Esophagus squamous epithelium (tissue), 5 donors: Measurements from ENCODE around the gene LDLRAD4. TPM values are rescaled to one million over a fixed set of nuclear protein-coding genes. Genes with fewer than 3 reads are reported as not detected.

Experiments
- DNase-seq: peaks from one replicate; lab custom pipeline; 2025; lab: John Stamatoyannopoulos, UW
- H3K27ac ChIP-seq, 4 donors: fragments of 200-600 bp; sonication (generic); one replicate each; pipeline ENCODE4 v1.5.1; 2016 to 2019; ENCODE audit warnings: mild to moderate bottlenecking in 1 of 4
- H3K27me3 ChIP-seq, 4 donors: fragments of 200-600 bp; sonication (generic); 1 replicate in 3 of 4; 2 replicates in 1 of 4; pipeline versions ENCODE4 v1.5.1 to v1.6.0; 2017 to 2021; ENCODE audit warnings: antibody characterized with exemption in 1 of 4
- H3K36me3 ChIP-seq, 3 donors: fragments of 200-600 bp; sonication (generic); one replicate each; pipeline ENCODE4 v1.5.1; 2016 to 2019
- H3K4me1 ChIP-seq, 3 donors: fragments of 200-600 bp; sonication (generic); one replicate each; pipeline ENCODE4 v1.5.1; 2017 to 2019
- H3K4me3 ChIP-seq, 4 donors: fragments of 200-600 bp; sonication (generic); 1 replicate in 3 of 4; 2 replicates in 1 of 4; pipeline ENCODE4 v1.5.1; 2016 to 2019; ENCODE audit warnings: mild to moderate bottlenecking in 2 of 4, moderate library complexity in 1 of 4
- H3K9me3 ChIP-seq, 3 donors: fragments of 200-600 bp; sonication (generic); one replicate each; pipeline ENCODE4 v1.5.1; 2016 to 2019
- POLR2A ChIP-seq, 4 donors: fragments of 450-650 bp; IDR thresholded peaks; one replicate each; pipeline ENCODE4 v1.6.1; 2017; ENCODE audit warnings: antibody characterized with exemption in 4 of 4, mild to moderate bottlenecking in 4 of 4, moderate library complexity in 3 of 4
- WGBS, 2 donors: methylation state at CpG; one replicate each; pipeline ENCODE4 v1.1.5; 2018; 5-methylcytosine and 5-hydroxymethylcytosine counted together
- intact Hi-C: fragments of 100-400 bp; cut with DNase I; formaldehyde crosslinking; loops from one replicate; pipeline ENCODE4 v1.15.0; 2022
- total RNA-seq, 4 donors: library from RNA; depleted of rRNA; stranded (reverse); fragments of >200 nt; gene quantifications; one replicate each; pipeline ENCODE4 v1.1.0, GENCODE V29; 2016
- TF ChIP-seq, protein P1 (sequence below), 6 experiments: fragments of 450-650 bp in 4 of 6; fragments of 200-600 bp in 2 of 6; sonication (generic) in 2 of 6; IDR thresholded peaks; one replicate each; pipeline ENCODE4 v1.5.1; 2016 to 2019; ENCODE audit warnings: antibody characterized with exemption in 6 of 6, mild to moderate bottlenecking in 4 of 6, moderate library complexity in 4 of 6
- donor health status: DM: yes; HTN: yes; CAD: no.

Gene LDLRAD4
- total RNA-seq, 4 donors from 2014 or later: 0.91 to 17.9 (median 6.8) TPM

DNA sequence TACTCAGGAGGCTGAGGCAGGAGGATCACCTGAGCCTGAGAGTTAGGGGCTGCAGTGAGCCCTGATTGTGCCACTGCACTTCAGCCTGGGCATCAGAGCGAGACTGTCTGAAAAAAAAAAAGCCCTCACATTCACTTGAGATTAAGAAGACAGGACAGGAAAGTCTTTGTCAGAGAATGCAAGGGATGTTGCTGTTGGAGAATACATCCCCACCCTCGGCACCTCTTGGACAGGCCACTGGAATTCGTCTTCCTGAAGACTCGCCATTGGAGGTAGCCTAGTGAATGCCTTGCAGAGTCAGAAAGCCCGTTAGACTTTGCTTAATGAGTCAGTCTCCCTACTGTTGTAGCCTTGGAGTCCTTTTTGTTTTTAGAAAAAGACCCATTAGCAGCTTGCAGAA is 302.2 kb downstream of the LDLRAD4 start:
- 83 to 96% methylated on average over 5 of the region's 5 CpGs for WGBS, 2 donors
- Histone ChIP-seq H3K36me3 (peaks cover 0 to 6% (median 0%) of the 10 kb centered on the region in 3 donors), H3K27me3 (no peaks in the 10 kb centered on the region), H3K4me3 (no peak overlapping the region), H3K4me1 (peaks cover 0 to 3% (median 0%) of the 10 kb centered on the region in 3 donors), H3K27ac (peak overlapping the region in 1 of 4 donors; percentile 18), H3K9me3 (no peaks in the 10 kb centered on the region)
- TF ChIP-seq POLR2A (IDR thresholded peaks at IDR 0.05): no peak
- TF ChIP-seq, protein P1, sequence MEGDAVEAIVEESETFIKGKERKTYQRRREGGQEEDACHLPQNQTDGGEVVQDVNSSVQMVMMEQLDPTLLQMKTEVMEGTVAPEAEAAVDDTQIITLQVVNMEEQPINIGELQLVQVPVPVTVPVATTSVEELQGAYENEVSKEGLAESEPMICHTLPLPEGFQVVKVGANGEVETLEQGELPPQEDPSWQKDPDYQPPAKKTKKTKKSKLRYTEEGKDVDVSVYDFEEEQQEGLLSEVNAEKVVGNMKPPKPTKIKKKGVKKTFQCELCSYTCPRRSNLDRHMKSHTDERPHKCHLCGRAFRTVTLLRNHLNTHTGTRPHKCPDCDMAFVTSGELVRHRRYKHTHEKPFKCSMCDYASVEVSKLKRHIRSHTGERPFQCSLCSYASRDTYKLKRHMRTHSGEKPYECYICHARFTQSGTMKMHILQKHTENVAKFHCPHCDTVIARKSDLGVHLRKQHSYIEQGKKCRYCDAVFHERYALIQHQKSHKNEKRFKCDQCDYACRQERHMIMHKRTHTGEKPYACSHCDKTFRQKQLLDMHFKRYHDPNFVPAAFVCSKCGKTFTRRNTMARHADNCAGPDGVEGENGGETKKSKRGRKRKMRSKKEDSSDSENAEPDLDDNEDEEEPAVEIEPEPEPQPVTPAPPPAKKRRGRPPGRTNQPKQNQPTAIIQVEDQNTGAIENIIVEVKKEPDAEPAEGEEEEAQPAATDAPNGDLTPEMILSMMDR (IDR thresholded peaks at IDR 0.05): no peak
- intact Hi-C loops: no loop called here
- no peak for DNase-seq

DNA sequence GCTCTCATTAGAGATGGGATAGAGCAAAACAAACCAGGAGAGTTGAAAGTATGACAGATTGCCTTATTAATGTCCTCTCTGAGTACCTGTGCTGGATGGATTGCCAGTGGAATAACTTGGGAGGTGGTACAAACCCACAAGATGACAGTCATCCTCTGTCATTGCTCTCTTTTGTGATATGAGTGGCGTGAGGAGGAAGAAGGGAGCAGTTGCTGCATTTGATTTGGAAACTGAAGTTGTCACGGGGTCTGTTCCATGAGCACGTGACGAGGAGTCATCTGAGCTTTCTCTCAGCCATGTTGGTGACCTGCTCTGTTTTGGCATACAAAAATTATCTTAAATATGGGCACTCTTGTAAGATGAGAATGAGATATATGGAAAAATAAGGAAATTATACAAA is 302.9 kb downstream of the LDLRAD4 start:
- WGBS, 2 donors: 76 to 88% methylated on average over 4 of the region's 4 CpGs
- H3K4me3 ChIP-seq: no peak overlapping the region
- TF ChIP-seq, protein P1 (IDR thresholded peaks at IDR 0.05): no peak
- no peak for TF ChIP-seq POLR2A (IDR thresholded peaks at IDR 0.05)
- no peak for DNase-seq
- no peaks in the 10 kb centered on the region for H3K9me3 ChIP-seq
- intact Hi-C loops: no loop called here
- H3K4me1 ChIP-seq: peaks cover 0 to 3% (median 0%) of the 10 kb centered on the region in 3 donors
- no peaks in the 10 kb centered on the region for H3K27me3 ChIP-seq
- H3K36me3 ChIP-seq: peaks cover 0 to 6% (median 0%) of the 10 kb centered on the region in 3 donors
- no peak overlapping the region for H3K27ac ChIP-seq

DNA sequence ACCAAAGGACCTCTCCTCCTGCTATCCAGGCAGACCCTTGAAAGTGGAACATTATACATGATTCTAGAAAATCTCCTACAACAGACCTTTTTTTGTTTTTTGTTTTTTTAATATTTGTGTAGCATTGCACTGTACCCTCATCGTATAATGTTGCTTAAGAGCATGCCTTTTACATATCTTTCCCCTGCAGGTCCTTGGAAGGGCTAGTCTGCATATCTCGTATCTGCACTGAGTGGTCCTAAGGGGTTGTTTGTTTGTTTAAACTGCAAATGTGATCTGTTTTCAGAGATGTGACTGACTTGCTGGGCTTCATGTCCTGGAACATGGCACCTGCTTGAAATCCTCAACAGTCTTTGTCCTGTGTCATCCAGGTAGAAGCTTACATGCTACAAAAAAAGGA is 303.7 kb downstream of the LDLRAD4 start:
- Histone ChIP-seq H3K36me3 (peaks cover 0 to 6% (median 0%) of the 10 kb centered on the region in 3 donors), H3K4me1 (peaks cover 0 to 3% (median 0%) of the 10 kb centered on the region in 3 donors), H3K27ac (no peak overlapping the region), H3K4me3 (no peak overlapping the region), H3K27me3 (no peaks in the 10 kb centered on the region), H3K9me3 (no peaks in the 10 kb centered on the region)
- DNase-seq: no peak
- intact Hi-C loops: no loop called here
- 79 to 82% methylated on average over 2 of the region's 2 CpGs for WGBS, 2 donors
- TF ChIP-seq, protein P1 (IDR thresholded peaks at IDR 0.05): no peak
- TF ChIP-seq POLR2A (IDR thresholded peaks at IDR 0.05): no peak

DNA sequence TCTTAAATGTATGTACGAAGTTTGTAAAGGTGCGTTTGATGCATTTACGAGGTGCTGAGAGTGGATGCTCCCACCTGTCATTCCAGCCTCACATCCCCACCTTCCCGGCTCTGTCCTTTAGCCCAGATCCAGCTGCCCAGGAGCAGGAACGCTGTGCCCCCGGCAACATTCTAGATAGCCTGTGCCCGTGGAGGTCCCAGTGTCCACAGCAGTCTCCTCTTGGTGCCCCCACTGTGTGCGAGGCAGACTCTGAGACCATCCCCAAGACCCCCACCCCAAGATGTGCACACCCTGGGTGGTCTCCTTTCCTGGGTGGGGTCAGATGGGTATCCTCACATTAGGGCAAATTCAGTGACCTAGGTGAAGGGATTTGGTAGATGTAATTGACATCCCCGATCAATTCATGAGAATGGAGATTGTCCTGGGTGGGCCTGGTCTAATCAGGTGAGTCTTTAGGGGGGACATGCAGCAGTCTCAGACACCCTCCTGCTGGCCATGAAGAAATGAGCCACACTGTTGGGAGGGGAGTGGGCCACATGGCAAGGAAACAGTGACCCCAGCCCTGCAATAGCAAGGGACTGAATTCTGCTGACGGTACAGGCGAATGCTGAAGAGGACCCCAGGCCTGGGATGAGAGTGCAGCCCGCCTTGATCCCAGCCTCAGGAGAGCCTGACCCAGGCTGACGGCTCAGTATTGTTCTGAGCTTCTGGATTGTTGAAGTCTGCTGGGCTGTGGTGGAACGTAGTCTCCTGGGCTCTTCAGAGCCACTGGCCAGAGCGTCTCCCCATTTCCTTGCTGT is 304.5 kb downstream of the LDLRAD4 start:
- no peak for DNase-seq
- TF ChIP-seq POLR2A (IDR thresholded peaks at IDR 0.05): no peak
- TF ChIP-seq, protein P1 (IDR thresholded peaks at IDR 0.05): no peak
- H3K4me1 ChIP-seq: peaks cover 0 to 3% (median 0%) of the 10 kb centered on the region in 3 donors
- H3K36me3 ChIP-seq: peaks cover 0 to 6% (median 0%) of the 10 kb centered on the region in 3 donors
- no peaks in the 10 kb centered on the region for H3K27me3 ChIP-seq
- H3K9me3 ChIP-seq: no peaks in the 10 kb centered on the region
- intact Hi-C loops: no loop called here
- 84 to 86% methylated on average over 12 of the region's 15 CpGs for WGBS, 2 donors
- no peak overlapping the region for H3K4me3 ChIP-seq
- H3K27ac ChIP-seq: no peak overlapping the region

DNA sequence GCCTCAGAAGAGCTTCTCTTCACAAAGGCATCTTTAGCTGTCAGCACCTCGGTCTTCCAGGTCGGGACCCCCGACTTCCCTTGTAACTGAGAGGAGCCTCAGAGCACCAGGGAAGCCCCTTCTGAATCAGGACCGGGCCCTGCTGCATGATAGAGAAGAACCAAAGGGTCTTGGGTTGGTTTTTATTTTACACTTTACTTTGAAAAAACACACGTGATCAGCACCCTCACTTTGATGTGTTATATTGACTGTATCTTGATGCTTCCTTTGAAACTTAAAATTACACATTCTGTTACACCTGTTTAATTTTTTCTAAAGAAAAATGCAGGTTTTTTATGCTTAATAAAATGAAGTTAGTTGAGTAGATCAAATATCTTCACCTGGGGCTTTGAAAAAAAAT is 305.5 kb downstream of the LDLRAD4 start:
- Histone ChIP-seq H3K4me1 (peaks cover 0 to 3% (median 0%) of the 10 kb centered on the region in 3 donors), H3K36me3 (peaks cover 0 to 6% (median 0%) of the 10 kb centered on the region in 3 donors), H3K27ac (no peak overlapping the region), H3K27me3 (no peaks in the 10 kb centered on the region), H3K9me3 (no peaks in the 10 kb centered on the region), H3K4me3 (no peak overlapping the region)
- DNase-seq: no peak
- TF ChIP-seq, protein P1 (IDR thresholded peaks at IDR 0.05): no peak
- TF ChIP-seq POLR2A (IDR thresholded peaks at IDR 0.05): no peak
- intact Hi-C loops: no loop called here
- 83 to 84% methylated on average over 2 to 5 of the region's 5 CpGs for WGBS, 2 donors
